HepG2 (cell line): ENCODE measurements around the gene DOCK11. TPM values are rescaled to one million over a fixed set of nuclear protein-coding genes. Genes with fewer than 3 reads are reported as not detected.

Experiments used
- ATAC-seq: fragments of 200-7000 bp; cut with Tn5 transposase; 3 replicates; pipeline ENCODE4 v1.9.1; 2020; ENCODE audit warnings: mild to moderate bottlenecking, moderate library complexity
- BruUV-seq: library from RNA; stranded (reverse); fragments of 400-500 nt; replicated peaks from 2 replicates; lab custom pipeline; 2021; lab: Mats Ljungman, UMichigan
- CTCF ChIA-PET: fragments of 300-600 bp; formaldehyde crosslinking; extraction: SDS; loops from one replicate; lab custom pipeline; 2021; ENCODE audit warnings: low total read pairs, inconsistent platforms, low intra/inter-chr PET ratio; lab: Yijun Ruan, JAX
- POLR2A ChIA-PET: fragments of 350-600 bp; sonication (Branson Sonifier 250); formaldehyde crosslinking; loops from one replicate; lab custom pipeline; 2020; ENCODE audit warnings: antibody characterized with exemption, inconsistent platforms; lab: Yijun Ruan, JAX
- DNase-seq: peaks from one replicate; pipeline ENCODE4 v3.0.0-alpha.2; 2015; ENCODE audit warnings: low spot score
- FAIRE-seq: peaks from 3 replicates; lab custom pipeline; 2011; peaks lifted over from hg19 to GRCh38; lab: Jason Lieb, UNC
- H2AFZ ChIP-seq: one replicate; pipeline ENCODE4 v1.6.1; 2011; ENCODE audit warnings: low read length, inconsistent platforms
- H3K27ac ChIP-seq: fragments of 300-600 bp; 3 replicates; pipeline ENCODE4 v1.8.0; 2011; ENCODE audit warnings: mixed run types, mild to moderate bottlenecking, mixed read lengths, low read length, inconsistent platforms; ENCODE audit not compliant: insufficient read depth; ENCODE audit errors: extremely low read length
- H3K27me3 ChIP-seq, 2 experiments: fragments of 200-600 bp in 1 of 2; 2 replicates in 1 of 2; 3 replicates in 1 of 2; pipeline versions ENCODE4 v1.6.0 to v1.8.0; 2011; ENCODE audit warnings: low read length in 2 of 2, mild to moderate bottlenecking in 2 of 2, moderate library complexity in 2 of 2, inconsistent platforms in 1 of 2; ENCODE audit not compliant: insufficient read depth in 2 of 2, control insufficient read depth in 1 of 2
- H3K36me3 ChIP-seq, 2 experiments: fragments of 200-600 bp in 1 of 2; replicated peaks in 1 of 2; 2 replicates in 1 of 2; 3 replicates in 1 of 2; pipeline versions ENCODE4 v1.5.1 to v1.8.0; 2011; ENCODE audit warnings: low read length in 2 of 2, inconsistent platforms in 1 of 2; ENCODE audit not compliant: insufficient read depth in 2 of 2, control insufficient read depth in 1 of 2
- H3K4me1 ChIP-seq: 2 replicates; pipeline ENCODE4 v1.5.1; 2012; ENCODE audit warnings: low read length, inconsistent platforms; ENCODE audit not compliant: insufficient read depth
- H3K4me2 ChIP-seq: 2 replicates; pipeline ENCODE4 v1.6.0; 2011; ENCODE audit warnings: low read depth, low read length, inconsistent platforms
- H3K4me3 ChIP-seq, 3 experiments: fragments of 200-600 bp in 1 of 3; sonication (generic), shearing (Covaris generic) in 1 of 3; replicated peaks in 1 of 3; 2 replicates each; pipeline ENCODE4 v1.5.1; 2011 to 2016; ENCODE audit warnings: low read length in 3 of 3, inconsistent platforms in 2 of 3, low read depth in 2 of 3, mild to moderate bottlenecking in 2 of 3, control low read depth in 1 of 3, mixed read lengths in 1 of 3; ENCODE audit not compliant: insufficient read depth in 1 of 3
- H3K79me2 ChIP-seq: one replicate; pipeline ENCODE4 v1.6.1; 2011; ENCODE audit warnings: low read length, inconsistent platforms; ENCODE audit not compliant: insufficient read depth
- H3K9ac ChIP-seq: 2 replicates; pipeline ENCODE4 v1.6.0; 2011; ENCODE audit warnings: mild to moderate bottlenecking, low read depth, low read length, inconsistent platforms; ENCODE audit not compliant: insufficient read depth
- H3K9me3 ChIP-seq: 2 replicates; pipeline ENCODE4 v1.5.1; 2012; ENCODE audit warnings: mild to moderate bottlenecking, low read length
- H4K20me1 ChIP-seq: 2 replicates; pipeline ENCODE4 v1.6.0; 2011; ENCODE audit warnings: inconsistent platforms, mild to moderate bottlenecking, low read length, moderate library complexity; ENCODE audit not compliant: insufficient read depth
- CREM ChIP-seq, 2 experiments: sonication (generic) in 1 of 2; formaldehyde crosslinking in 1 of 2; IDR thresholded peaks; 2 replicates each; pipeline versions ENCODE4 v1.4.0 to v1.6.1; 2016 to 2020; ENCODE audit warnings: antibody characterized with exemption in 1 of 2, mild to moderate bottlenecking in 1 of 2, missing genetic modification reagents in 1 of 2
- LBX2 ChIP-seq: sonication (generic); formaldehyde crosslinking; IDR thresholded peaks from 2 replicates; pipeline ENCODE4 v1.5.0; 2020; ENCODE audit warnings: missing genetic modification reagents, mild to moderate bottlenecking, borderline replicate concordance
- RXRB ChIP-seq: IDR thresholded peaks from 2 replicates; pipeline ENCODE4 v1.6.1; 2016; ENCODE audit warnings: borderline replicate concordance, missing genetic modification reagents, missing compliant biosample characterization
- TMF1 ChIP-seq: sonication (generic); formaldehyde crosslinking; IDR thresholded peaks from 2 replicates; pipeline ENCODE4 v1.8.1; 2022; ENCODE audit warnings: low read depth, missing genetic modification reagents
- ZFP37 ChIP-seq: sonication (generic); formaldehyde crosslinking; IDR thresholded peaks from 2 replicates; pipeline ENCODE4 v1.4.0; 2020; ENCODE audit warnings: missing genetic modification reagents, borderline replicate concordance
- ZNF619 ChIP-seq: sonication (generic); formaldehyde crosslinking; IDR thresholded peaks from 2 replicates; pipeline ENCODE4 v1.4.0; 2020; ENCODE audit warnings: mild to moderate bottlenecking, missing genetic modification reagents
- ZNF772 ChIP-seq: sonication (generic); formaldehyde crosslinking; IDR thresholded peaks from 2 replicates; pipeline ENCODE4 v1.5.0; 2020; ENCODE audit warnings: mild to moderate bottlenecking, missing genetic modification reagents
- WGBS: methylation state at CpG from one replicate; pipeline ENCODE4 v1.1.6; 2017; ENCODE audit warnings: low lambda C conversion rate; 5-methylcytosine and 5-hydroxymethylcytosine counted together
- in situ Hi-C: cut with HindIII; loops from 2 replicates; pipeline ENCODE4 v1.10.0; 2017; ENCODE audit warnings: low pct_unique_long_range_greater_than_20kb; ENCODE audit not compliant: extremely low pct_ligation_motif_present
- intact Hi-C: fragments of 100-400 bp; cut with micrococcal nuclease; formaldehyde crosslinking; loops from one replicate; pipeline ENCODE4 v1.10.0; 2022; ENCODE audit not compliant: unreplicated experiment
- polyA plus RNA-seq, 8 experiments: library from polyadenylated mRNA; depleted of rRNA in 3 of 8; stranded (reverse) in 7 of 8; unstranded in 1 of 8; fragments of >200 nt; fragmentation: Illumina TruSeq in 4 of 8; extraction: Trizol in 4 of 8; gene quantifications; 2 replicates each; pipeline versions ENCODE4 v1.2.1 to v1.2.3, GENCODE V29; 2011 to 2016; ENCODE audit warnings: low read depth in 4 of 8, missing spikeins in 1 of 8, mixed read lengths in 1 of 8; ENCODE audit not compliant: insufficient read depth in 1 of 8
- total RNA-seq, 5 experiments: library from RNA; depleted of rRNA; stranded (reverse); fragments of >200 nt; fragmentation: Illumina TruSeq; extraction: Trizol; gene quantifications; 2 replicates each; pipeline ENCODE4 v1.2.3, GENCODE V29; 2016; ENCODE audit warnings: low read depth in 1 of 5
- TF ChIP-seq, protein P1 (sequence below): sonication (generic); formaldehyde crosslinking; conservative IDR thresholded peaks from 2 replicates; pipeline ENCODE4 v1.5.0; 2020; ENCODE audit warnings: missing genetic modification reagents

DOCK11 gene
- total and polyA plus RNA-seq, 2 of the 13 experiments (the other 11 are each of a cell fraction or from before 2014, with no cell fraction given), result 0.02 to 0.12 TPM

- no peak overlapping the region for H3K9ac ChIP-seq
- H3K4me3 ChIP-seq, result no peak overlapping the region
- intact Hi-C loops, result no loop called here
- no peaks in the 10 kb centered on the region for H3K79me2 ChIP-seq
- H3K4me1 ChIP-seq, result no peaks in the 10 kb centered on the region
- no peak overlapping the region for H3K4me2 ChIP-seq
- no peak for DNase-seq
- in situ Hi-C loops, result no loop called here
- no peaks in the 10 kb centered on the region for H3K27me3 ChIP-seq
- H2AFZ ChIP-seq, result no peak overlapping the region
- no peaks in the 10 kb centered on the region for H4K20me1 ChIP-seq
- H3K9me3 ChIP-seq, result no peaks in the 10 kb centered on the region
- no peaks in the 10 kb centered on the region for H3K36me3 ChIP-seq
- POLR2A ChIA-PET, result no interaction called here
- no peak overlapping the region for H3K27ac ChIP-seq
- TF ChIP-seq ZFP37 (no peak), CREM (IDR thresholded peaks at IDR 0.05) (no peak), CREM (CRISPR knock-in tag; IDR thresholded peaks at IDR 0.05) (no peak), TMF1 (CRISPR knock-in tag) (no peak), LBX2 (no peak), ZNF619 (CRISPR knock-in tag) (no peak), ZNF772 (CRISPR knock-in tag) (no peak), RXRB (CRISPR knock-in tag) (no peak)
- TF ChIP-seq, protein P1, sequence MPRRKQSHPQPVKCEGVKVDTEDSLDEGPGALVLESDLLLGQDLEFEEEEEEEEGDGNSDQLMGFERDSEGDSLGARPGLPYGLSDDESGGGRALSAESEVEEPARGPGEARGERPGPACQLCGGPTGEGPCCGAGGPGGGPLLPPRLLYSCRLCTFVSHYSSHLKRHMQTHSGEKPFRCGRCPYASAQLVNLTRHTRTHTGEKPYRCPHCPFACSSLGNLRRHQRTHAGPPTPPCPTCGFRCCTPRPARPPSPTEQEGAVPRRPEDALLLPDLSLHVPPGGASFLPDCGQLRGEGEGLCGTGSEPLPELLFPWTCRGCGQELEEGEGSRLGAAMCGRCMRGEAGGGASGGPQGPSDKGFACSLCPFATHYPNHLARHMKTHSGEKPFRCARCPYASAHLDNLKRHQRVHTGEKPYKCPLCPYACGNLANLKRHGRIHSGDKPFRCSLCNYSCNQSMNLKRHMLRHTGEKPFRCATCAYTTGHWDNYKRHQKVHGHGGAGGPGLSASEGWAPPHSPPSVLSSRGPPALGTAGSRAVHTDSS, result no peak
- 35% methylated on average over 6 of the region's 7 CpGs for WGBS
- CTCF ChIA-PET, result no interaction called here
- no TSS peak for BruUV-seq
- ATAC-seq, result no peak
- FAIRE-seq, result no peak
Observed at GRCh38 chrX:118503260-118504041, 7.8 kb downstream of the DOCK11 start.
